ENCODE measurements around the gene AJUBA.
"Not testable (repeated sequence)": the region's sequence is repeated elsewhere in the genome, so short reads cannot be mapped to it uniquely, and the experiment has no call there.

The AJUBA gene

DNA sequence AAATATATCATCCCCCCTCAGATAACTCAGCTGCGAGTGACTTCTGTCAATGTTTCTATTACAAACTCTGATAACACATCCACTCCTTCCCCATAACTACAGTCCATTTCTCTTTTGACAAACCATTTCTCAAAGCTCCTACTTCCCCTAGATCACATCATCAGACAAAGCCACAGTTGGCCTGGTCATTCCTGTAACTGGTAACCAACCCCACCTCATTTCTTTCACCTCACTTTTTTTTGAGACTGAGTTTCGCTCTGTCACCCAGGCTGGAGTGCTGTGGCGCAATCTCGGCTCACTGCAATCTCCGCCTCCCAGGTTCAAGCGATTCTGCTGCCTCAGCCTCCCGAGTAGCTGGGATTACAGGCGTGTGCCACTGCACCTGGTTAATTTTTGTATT, 30.6 kb downstream of the AJUBA start:
- DNase-seq (ENCODE audit: low read depth), result not testable (repeated sequence)

DNA sequence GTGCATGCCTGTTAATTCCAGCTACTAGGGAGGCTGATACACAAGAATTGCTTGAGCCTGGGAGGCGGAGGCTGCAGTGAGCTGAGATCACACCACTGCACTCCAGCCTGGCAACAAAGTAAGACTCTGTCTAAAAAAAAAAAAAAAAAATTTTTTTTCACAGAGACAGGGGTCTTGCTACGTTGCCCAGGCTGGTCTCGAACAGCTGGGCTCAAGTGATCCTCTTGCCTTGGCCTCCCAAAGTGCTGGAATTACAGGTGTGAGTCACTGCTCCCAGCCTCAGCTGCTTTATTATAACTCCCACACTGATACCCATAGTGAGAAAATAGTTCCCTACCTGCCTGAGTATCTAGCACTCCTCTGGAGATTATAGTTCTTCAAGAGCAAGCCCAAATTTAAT, 36.7 kb downstream of the AJUBA start:
- no peak for DNase-seq (ENCODE audit: low read depth)

DNA sequence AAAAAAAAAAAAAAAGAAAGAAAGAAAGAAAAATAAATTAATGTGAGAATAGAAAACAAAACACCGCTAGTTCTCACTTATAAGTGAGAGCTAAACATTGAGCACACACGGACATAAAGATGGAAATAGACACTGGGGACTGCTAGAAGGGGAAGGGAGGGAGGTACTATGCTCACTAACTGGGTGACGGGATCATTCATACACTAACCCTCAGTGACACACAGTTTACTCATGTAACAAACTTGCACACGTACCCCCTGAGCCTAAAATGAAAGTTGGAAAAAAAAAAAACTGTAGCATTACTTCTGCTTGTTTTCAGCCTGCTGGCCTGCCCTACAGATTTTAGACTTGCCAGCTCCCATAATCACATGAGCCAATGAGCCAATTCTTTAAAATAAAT, 42.7 kb downstream of the AJUBA start:
- no peak for DNase-seq (ENCODE audit: low read depth)

DNA sequence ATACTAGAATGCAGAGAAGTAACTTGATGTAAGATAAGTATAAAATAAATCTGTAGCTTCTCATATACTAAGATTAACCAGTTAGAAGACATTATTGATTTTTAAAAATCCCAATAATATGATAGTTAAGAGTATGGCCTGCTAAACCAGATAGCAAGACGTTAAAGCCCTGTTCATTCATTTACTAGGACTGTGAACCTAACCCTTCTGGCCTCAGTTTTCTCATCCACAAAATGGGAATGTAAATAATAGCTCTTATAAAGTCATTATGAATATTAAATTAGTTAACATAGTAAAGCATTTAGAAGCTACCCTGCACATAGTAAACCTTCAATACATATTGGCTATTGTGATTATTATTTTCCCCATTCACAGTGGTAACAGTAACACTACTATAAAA, 47.2 kb downstream of the AJUBA start:
- no peak for DNase-seq (ENCODE audit: low read depth)

DNA sequence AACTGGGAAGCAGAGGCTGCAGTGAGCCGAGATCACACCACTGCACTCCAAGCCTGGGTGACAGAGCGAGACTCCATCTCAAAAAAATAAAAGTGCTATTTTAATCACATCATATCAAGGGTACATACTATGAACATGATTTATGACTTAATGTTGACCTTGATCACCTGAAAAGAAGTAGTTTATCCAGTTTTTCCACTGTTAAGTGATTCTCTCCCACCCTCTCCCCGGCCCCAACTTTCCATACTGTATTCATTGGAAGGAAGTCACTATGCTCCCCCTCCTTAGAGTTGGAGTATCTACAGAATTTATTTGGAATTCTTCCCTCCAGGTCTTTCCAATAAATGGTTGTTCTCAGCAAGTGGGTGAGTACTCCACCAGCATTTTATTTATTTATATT, 50.2 kb downstream of the AJUBA start:
- no peak for DNase-seq (ENCODE audit: low read depth)

DNA sequence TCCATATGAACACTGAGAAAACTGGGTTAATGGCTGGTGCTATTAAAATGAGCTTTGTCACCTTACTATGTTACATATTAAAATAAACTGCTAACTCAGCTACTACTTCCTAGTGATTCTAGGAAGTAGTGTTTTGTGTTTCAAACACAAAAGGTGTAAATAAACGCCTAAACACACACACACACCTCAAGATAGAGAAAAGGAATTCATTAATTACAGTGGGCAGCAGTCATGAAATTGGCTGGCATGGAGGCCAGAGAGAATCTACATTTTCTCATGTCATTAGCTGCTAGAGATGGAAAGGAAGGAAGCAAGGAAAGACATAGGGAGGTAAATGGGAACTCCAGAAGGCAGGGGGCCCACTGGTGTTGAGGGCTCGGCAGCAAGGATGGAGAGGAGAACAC, 52.4 kb downstream of the AJUBA start:
- no peak for DNase-seq (ENCODE audit: low read depth)

DNA sequence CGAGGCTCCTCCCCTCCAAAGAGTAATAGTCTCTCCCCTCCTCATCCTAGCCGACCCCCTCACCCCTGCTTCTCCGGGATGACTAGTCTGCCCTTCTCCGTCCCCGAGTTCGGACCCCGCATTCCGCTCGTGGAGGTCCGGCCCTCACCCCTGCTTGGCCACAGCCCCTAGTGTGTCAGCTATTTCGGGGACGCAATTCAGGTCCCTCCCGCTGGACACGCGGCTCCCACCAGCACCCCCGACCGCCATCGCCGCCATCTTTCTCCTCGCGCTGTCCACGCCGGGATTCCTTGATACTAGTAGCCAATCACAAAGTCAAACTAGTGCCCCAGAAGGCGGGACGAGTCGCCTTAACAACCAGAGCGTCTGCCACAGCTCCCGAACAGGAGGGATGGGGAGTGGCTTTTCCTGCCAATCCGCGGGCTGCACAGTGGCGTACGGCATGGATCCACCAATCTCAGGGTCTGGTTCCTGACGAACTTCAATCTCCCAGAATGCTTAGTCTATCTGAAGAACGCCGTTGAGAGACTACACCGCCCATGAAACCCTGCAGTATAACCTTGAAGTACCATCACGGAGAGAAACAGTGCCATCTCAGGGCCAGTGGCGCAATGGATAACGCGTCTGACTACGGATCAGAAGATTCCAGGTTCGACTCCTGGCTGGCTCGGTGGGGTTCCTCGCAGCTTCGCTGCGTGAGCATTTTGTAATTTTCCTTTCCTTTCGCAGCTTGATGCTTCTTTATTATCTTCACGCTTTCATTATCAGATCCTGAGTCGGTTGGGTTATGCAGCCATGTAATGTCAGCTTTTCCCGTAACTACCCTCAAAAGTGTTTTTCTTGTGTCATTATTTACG, 53.0 kb downstream of the AJUBA start, which contains the start of gene PRMT5:
TSS of gene PRMT5 (minus strand) at position 273 of the 857 bp plus-strand sequence. CDS start at position 258, 15 bp downstream.
- peak; percentile 98 for DNase-seq (ENCODE audit: low read depth)

DNA sequence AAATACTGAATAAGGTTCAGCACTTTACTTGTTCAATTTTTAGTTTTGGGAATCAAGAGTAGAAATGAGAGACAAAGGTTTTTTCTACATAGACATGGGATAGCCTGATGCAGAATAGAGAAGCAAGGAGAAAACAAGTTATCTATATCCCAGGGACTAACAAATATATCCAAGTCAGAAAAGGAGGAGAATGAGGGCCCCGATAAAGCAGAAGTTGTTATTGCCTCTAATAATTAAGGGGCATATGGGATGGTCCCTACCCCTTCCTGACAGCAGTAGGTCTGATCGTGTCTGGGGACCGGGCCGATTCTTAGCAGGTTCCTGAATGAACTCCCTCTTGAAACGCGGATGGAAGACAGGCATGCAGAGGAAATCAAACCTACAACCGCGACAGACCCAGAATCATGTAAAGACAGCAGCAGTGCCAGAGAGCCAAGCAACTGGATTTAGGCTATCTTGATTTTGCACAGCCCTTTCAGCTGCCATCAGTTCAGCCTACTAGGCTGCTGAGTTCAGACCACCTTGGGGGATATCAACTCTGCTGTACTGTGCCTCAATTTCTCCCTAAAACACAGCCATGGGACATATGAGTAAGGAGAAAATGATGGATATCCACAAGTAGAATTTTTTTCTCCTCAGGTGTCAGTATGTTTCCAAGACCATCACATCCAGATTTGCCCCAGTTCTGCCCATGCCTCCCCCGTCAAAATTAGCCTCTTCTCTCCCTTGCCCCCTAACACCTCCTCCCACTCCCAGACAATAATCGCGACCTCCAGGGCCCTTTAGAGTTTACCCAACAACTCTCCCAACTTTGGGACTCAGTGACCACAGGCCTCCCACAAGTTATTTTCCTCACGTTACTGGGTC, 53.9 kb downstream of the AJUBA start:
- no peak for DNase-seq (ENCODE audit: low read depth)

DNA sequence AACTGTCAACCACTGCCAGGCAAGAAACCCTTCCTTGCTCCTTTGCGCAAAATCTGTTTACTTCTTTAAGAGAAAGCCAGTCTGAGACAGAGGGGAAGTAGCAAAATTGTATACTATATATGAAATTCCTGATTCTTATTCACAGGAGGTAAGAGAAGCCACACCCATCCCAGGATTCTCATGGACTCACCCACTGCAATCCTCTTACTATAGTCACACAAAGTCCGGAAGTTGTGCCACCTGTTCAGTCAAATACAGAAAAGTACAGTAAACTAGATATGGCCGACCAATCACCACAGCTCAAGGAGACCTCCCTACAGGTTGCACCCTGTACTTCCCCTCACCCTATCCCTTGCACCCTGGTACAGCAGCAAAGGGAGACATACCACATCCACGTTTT, 56.0 kb downstream of the AJUBA start:
- no peak for DNase-seq (ENCODE audit: low read depth)

DNA sequence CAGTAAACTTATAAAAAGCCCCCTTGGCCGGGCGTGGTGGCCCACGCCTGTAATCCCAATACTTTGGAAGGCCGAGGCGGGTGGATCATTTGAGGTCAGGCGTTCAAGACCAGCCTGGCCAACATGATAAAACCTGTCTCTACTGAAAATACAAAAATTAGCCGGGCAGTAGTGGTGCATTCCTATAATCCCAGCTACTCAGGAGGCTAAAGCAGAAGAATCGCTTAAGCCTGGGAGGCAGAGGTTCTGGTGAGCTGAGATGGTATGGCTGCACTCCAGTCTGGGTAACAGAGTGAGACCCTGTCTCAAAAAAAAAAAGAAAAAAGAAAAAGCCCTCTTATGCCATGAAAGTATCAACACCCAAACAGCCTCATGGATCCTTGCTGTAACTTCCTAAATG, 56.8 kb downstream of the AJUBA start:
- no peak for DNase-seq (ENCODE audit: low read depth)

DNA sequence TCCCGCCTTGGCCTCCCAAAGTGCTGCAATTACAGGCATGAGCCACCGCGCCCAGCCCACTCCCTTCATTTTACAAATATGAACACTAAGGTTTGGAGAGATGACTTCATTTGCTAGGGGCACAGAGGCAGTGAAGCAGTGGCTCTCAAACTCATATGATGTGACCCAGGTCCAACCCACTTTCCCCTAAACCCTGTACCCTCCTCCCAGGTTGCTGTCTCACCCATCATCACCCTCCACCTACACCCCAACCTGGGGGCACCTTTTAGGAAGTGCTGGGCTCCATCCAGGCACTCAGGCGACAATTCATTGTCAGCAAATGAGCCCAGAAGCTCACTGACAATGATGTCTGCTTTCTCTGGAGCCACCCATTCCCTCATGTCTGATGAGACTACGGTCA, 58.6 kb downstream of the AJUBA start:
- DNase-seq (ENCODE audit: low read depth), result no peak

DNA sequence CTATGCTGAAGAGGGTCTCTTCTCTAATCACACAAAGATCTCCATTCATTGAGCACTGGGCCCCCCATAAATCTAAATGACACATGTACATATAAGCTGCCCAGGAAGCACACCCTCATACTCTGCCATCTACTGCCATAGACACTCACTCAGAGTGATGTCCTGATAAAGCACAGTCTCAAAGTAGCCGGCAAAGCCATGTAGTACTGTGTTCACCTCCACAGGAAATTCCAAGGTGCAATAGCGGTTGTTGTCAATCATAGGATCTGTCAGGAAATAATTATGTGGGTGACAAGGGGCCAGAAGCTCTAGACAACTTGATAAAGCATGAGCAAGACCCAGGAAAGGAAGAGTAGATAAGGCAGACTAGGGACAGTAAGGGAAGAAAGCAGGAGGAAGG, 60.1 kb downstream of the AJUBA start:
- DNase-seq (ENCODE audit: low read depth), result no peak

All from T follicular helper cell (primary cell).